Measurements from ENCODE around the gene PHPT1. TPM values are rescaled to one million over a fixed set of nuclear protein-coding genes. Genes with fewer than 3 reads are reported as not detected.

Gene PHPT1
- total and polyA plus RNA-seq, 2 of the 13 experiments (the other 11 are each of a cell fraction or from before 2014, with no cell fraction given) = 189 to 192 TPM

DNA sequence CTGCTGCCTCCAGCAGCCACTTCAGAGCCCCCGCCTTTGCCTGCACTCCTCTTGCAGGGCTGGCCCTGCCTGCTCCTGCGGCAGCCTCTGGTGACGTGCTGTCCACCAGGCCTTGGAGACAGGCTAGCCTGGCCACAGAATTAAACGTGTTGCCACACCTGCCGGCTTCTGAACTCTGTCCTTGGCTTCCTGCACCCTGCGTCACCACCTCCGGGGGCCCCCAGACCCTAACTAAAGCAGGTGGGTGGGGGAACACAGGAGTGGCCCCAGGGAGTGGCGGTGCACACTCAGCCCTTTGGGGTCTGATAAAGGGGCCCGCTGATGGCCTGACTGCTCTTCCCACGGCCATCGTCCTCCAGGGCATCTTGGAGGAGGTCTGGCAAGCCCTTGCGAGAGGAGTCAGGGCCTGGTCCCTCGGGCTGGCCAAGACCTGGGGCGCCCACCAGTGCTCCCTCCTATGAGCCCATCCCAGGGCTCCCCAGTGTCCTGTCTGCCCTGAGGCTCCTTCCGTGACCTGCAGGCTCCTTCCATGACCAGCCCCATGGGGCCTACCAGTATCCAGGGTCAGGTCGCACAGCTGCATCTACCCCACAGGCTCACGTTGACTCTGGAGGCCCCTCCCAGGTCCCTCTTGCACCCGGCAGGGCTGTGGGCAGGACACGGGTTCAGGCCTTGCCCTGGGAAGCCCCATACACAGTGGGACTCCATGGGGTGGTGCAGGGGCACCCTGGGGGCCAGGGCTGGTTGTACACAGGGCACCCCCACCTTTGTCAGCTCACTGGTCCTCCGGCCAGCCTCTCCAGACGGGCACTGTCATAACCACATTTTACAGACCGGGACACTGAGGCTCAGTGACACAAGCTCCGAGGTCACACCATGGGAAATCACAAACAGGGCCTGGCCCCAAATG is 1.9 kb downstream of the PHPT1 start (continued):
- TF ChIP-seq, protein P1, sequence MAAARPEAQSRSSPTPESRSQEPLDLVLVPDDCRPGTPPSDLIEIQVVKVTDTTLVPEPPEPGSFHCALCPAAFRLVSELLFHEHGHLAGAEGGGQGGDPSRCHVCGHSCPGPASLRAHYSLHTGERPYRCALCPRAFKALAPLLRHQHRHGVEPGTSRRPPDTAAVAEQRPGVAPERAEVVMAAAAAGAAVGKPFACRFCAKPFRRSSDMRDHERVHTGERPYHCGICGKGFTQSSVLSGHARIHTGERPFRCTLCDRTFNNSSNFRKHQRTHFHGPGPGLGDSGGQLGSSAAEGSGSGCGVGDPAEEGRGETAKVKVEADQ (CRISPR knock-in tag; IDR thresholded peaks at IDR 0.05; ENCODE audit: borderline replicate concordance) = no peak
- TF ChIP-seq POLR2AphosphoS2 (IDR thresholded peaks at IDR 0.05; ENCODE audit: low read depth, low read length) = no peak
- 0 out of 2 replicates have a peak, but pooled peaks have one; percentile 1 for TF ChIP-seq ZNF891 (CRISPR knock-in tag; IDR thresholded peaks at IDR 0.05)
- TF ChIP-seq CENPT (CRISPR knock-in tag; IDR thresholded peaks at IDR 0.05; ENCODE audit: low read depth) = no peak
- no peak for TF ChIP-seq NRL (CRISPR knock-in tag; IDR thresholded peaks at IDR 0.05; ENCODE audit: borderline replicate concordance)
- TF ChIP-seq, protein P2, sequence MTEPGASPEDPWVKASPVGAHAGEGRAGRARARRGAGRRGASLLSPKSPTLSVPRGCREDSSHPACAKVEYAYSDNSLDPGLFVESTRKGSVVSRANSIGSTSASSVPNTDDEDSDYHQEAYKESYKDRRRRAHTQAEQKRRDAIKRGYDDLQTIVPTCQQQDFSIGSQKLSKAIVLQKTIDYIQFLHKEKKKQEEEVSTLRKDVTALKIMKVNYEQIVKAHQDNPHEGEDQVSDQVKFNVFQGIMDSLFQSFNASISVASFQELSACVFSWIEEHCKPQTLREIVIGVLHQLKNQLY (CRISPR knock-in tag; IDR thresholded peaks at IDR 0.05) = no peak
- TF ChIP-seq, protein P3, sequence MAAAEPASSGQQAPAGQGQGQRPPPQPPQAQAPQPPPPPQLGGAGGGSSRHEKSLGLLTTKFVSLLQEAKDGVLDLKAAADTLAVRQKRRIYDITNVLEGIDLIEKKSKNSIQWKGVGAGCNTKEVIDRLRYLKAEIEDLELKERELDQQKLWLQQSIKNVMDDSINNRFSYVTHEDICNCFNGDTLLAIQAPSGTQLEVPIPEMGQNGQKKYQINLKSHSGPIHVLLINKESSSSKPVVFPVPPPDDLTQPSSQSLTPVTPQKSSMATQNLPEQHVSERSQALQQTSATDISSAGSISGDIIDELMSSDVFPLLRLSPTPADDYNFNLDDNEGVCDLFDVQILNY (CRISPR knock-in tag; conservative IDR thresholded peaks at IDR 0.05) = no peak
- no peak for TF ChIP-seq MXI1 (IDR thresholded peaks at IDR 0.05; ENCODE audit: borderline replicate concordance, low read depth, low read length)
- TF ChIP-seq ZNF441 (CRISPR knock-in tag; IDR thresholded peaks at IDR 0.05; ENCODE audit: borderline replicate concordance) = no peak
- TF ChIP-seq, protein P4, sequence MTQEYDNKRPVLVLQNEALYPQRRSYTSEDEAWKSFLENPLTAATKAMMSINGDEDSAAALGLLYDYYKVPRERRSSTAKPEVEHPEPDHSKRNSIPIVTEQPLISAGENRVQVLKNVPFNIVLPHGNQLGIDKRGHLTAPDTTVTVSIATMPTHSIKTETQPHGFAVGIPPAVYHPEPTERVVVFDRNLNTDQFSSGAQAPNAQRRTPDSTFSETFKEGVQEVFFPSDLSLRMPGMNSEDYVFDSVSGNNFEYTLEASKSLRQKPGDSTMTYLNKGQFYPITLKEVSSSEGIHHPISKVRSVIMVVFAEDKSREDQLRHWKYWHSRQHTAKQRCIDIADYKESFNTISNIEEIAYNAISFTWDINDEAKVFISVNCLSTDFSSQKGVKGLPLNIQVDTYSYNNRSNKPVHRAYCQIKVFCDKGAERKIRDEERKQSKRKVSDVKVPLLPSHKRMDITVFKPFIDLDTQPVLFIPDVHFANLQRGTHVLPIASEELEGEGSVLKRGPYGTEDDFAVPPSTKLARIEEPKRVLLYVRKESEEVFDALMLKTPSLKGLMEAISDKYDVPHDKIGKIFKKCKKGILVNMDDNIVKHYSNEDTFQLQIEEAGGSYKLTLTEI (CRISPR knock-in tag; conservative IDR thresholded peaks at IDR 0.05) = no peak
- TF ChIP-seq ZNF550 (CRISPR knock-in tag; IDR thresholded peaks at IDR 0.05; ENCODE audit: borderline replicate concordance) = no peak
- TF ChIP-seq HMGA1 (CRISPR knock-in tag; conservative IDR thresholded peaks at IDR 0.05) = no peak
- no peak for TF ChIP-seq ELF3 (CRISPR knock-in tag; IDR thresholded peaks at IDR 0.05)
- no peak for TF ChIP-seq ZNF747 (CRISPR knock-in tag; IDR thresholded peaks at IDR 0.05; ENCODE audit: borderline replicate concordance)
- no peak for TF ChIP-seq ZNF564 (CRISPR knock-in tag; IDR thresholded peaks at IDR 0.05)
- TF ChIP-seq ZNF33B (CRISPR knock-in tag; IDR thresholded peaks at IDR 0.05) = 0 out of 2 replicates have a peak, but pooled peaks have one; percentile 49
- TF ChIP-seq SP4 (CRISPR knock-in tag; IDR thresholded peaks at IDR 0.05) = 0 out of 2 replicates have a peak, but pooled peaks have one; percentile 19
- TF ChIP-seq ZNF547 (CRISPR knock-in tag; IDR thresholded peaks at IDR 0.05) = no peak
- TF ChIP-seq HMG20A (CRISPR knock-in tag; IDR thresholded peaks at IDR 0.05; ENCODE audit: borderline replicate concordance) = no peak
- TF ChIP-seq EP300 (IDR thresholded peaks at IDR 0.05; ENCODE audit: low read depth in 2 of 2, low read length in 2 of 2) = no peak
- TF ChIP-seq EP300 (CRISPR knock-in tag; IDR thresholded peaks at IDR 0.05; ENCODE audit: borderline replicate concordance) = no peak
- TF ChIP-seq ZFP36 (IDR thresholded peaks at IDR 0.05; ENCODE audit: borderline replicate concordance, low read depth, low read length, partially characterized antibody) = no peak
- TF ChIP-seq PRMT3 (CRISPR knock-in tag; IDR thresholded peaks at IDR 0.05; ENCODE audit: borderline replicate concordance, low read depth) = no peak
- no peak for TF ChIP-seq ZNF660 (CRISPR knock-in tag; IDR thresholded peaks at IDR 0.05; ENCODE audit: borderline replicate concordance, low read depth)
- TF ChIP-seq NFYC (CRISPR knock-in tag; IDR thresholded peaks at IDR 0.05) = no peak
- TF ChIP-seq ZNF432 (CRISPR knock-in tag; IDR thresholded peaks at IDR 0.05; ENCODE audit: borderline replicate concordance) = no peak
- TF ChIP-seq ZNF607 (CRISPR knock-in tag; IDR thresholded peaks at IDR 0.05; ENCODE audit: borderline replicate concordance) = no peak

Data from HepG2 (cell line).